ENCODE measurements around the gene DIP2C. TPM values are rescaled to one million over a fixed set of nuclear protein-coding genes. Genes with fewer than 3 reads are reported as not detected.

DIP2C gene
- total RNA-seq, 2 donors from 2014 or later, result 13.0 to 13.7 TPM

DNA sequence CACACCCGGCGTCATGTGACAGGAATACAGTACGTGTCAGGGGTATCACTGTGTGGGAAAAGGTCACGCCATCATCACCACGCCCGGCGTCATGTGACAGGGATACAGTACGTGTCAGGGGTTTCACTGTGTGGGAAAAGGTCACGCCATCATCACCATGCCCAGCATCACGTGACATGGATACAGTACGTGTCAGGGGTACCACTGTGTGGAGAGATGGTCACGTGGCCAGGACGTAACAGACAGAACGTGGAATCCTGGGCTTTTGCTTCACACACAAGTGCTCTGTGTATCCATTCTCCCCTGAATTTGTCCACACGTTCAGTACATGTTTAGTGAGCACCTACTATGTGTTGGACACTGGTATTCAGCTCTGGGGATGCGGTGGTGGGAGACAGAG lies 34.5 kb upstream of the DIP2C start:
- H3K27me3 ChIP-seq (ENCODE audit: control insufficient read depth, insufficient read depth, low read length, poor library complexity, severe bottlenecking), result no peaks in the 10 kb centered on the region
- Mint-ChIP-seq H3K4me3 (no peak overlapping the region), H3K36me3 (ENCODE audit: low read depth) (no peaks in the 10 kb centered on the region), H3K9me3 (peaks cover 24% of the 10 kb centered on the region), H3K27me3 (ENCODE audit: insufficient read depth) (no peaks in the 10 kb centered on the region), H3K4me1 (no peaks in the 10 kb centered on the region), H3K27ac (no peak overlapping the region)
- no peaks in the 10 kb centered on the region for H3K4me1 ChIP-seq (ENCODE audit: control insufficient read depth, insufficient read depth, low read length)
- no peaks in the 10 kb centered on the region for H3K36me3 ChIP-seq (ENCODE audit: control insufficient read depth, insufficient read depth, low read length)
- no peak for DNase-seq
- H3K9ac ChIP-seq (ENCODE audit: extremely low read depth, low read length, poor library complexity, severe bottlenecking), result no peak overlapping the region
- TF ChIP-seq, protein P1, sequence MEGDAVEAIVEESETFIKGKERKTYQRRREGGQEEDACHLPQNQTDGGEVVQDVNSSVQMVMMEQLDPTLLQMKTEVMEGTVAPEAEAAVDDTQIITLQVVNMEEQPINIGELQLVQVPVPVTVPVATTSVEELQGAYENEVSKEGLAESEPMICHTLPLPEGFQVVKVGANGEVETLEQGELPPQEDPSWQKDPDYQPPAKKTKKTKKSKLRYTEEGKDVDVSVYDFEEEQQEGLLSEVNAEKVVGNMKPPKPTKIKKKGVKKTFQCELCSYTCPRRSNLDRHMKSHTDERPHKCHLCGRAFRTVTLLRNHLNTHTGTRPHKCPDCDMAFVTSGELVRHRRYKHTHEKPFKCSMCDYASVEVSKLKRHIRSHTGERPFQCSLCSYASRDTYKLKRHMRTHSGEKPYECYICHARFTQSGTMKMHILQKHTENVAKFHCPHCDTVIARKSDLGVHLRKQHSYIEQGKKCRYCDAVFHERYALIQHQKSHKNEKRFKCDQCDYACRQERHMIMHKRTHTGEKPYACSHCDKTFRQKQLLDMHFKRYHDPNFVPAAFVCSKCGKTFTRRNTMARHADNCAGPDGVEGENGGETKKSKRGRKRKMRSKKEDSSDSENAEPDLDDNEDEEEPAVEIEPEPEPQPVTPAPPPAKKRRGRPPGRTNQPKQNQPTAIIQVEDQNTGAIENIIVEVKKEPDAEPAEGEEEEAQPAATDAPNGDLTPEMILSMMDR (conservative IDR thresholded peaks at IDR 0.05), result no peak
- H3K27ac ChIP-seq (ENCODE audit: low read depth, low read length), result no peak overlapping the region
- 91 to 96% methylated on average over 14 to 16 of the region's 16 CpGs for WGBS, 2 experiments (ENCODE audit: insufficient coverage in 1 of 2, insufficient read length in 1 of 2)
- no peaks in the 10 kb centered on the region for H3K9me3 ChIP-seq (ENCODE audit: control insufficient read depth, low read length)
- no peak overlapping the region for H3K4me3 ChIP-seq (ENCODE audit: low read length)

DNA sequence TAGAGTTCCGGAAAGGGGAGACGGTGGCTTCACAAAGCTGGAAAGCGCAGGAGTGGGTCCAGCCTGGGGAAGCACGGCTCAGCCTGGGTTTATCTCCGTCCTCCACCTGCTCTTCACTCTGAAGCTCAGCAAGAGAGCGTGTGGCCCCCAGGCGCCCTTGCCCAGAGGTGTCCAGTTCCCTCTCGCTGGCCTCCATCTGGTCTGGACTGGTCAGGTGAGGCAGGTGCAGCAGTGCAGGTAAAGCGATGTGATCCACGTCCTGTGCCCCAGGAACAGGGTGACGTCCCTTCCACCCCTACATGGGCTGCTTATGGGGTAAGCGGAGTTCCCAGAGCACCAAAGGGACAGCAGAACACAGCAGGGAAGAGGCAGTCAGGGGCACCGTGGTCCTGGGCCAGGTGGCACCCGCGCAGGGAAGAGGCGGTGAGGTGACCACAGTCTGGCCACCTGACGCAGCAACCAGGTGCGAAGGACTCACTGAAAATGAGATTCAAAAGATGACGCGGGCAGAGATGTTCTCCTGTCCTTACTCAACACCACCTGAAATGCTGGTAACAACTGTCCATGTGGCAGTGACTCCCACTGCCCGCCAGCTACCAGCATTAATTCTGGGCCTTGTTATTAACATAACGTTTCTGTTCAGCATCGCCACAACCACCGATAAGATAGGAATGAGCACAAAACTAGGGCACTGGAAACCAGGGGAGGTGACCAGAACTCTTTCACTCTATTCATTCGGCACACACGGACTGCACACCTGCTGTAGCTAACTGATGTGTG lies 33.0 kb upstream of the DIP2C start:
- Histone ChIP-seq H3K27me3 (ENCODE audit: control insufficient read depth, insufficient read depth, low read length, poor library complexity, severe bottlenecking) (no peaks in the 10 kb centered on the region), H3K9ac (ENCODE audit: extremely low read depth, low read length, poor library complexity, severe bottlenecking) (no peak overlapping the region), H3K36me3 (ENCODE audit: control insufficient read depth, insufficient read depth, low read length) (no peaks in the 10 kb centered on the region), H3K4me1 (ENCODE audit: control insufficient read depth, insufficient read depth, low read length) (no peaks in the 10 kb centered on the region), H3K27ac (ENCODE audit: low read depth, low read length) (no peak overlapping the region), H3K9me3 (ENCODE audit: control insufficient read depth, low read length) (no peaks in the 10 kb centered on the region), H3K4me3 (ENCODE audit: low read length) (no peak overlapping the region)
- Mint-ChIP-seq H3K36me3 (ENCODE audit: low read depth) (no peaks in the 10 kb centered on the region), H3K27me3 (ENCODE audit: insufficient read depth) (no peaks in the 10 kb centered on the region), H3K4me3 (no peak overlapping the region), H3K9me3 (peaks cover 24% of the 10 kb centered on the region), H3K27ac (no peak overlapping the region), H3K4me1 (no peaks in the 10 kb centered on the region)
- TF ChIP-seq, protein P1 (conservative IDR thresholded peaks at IDR 0.05), result no peak
- WGBS, 2 experiments (ENCODE audit: insufficient coverage in 1 of 2, insufficient read length in 1 of 2), result 87 to 91% methylated on average over 23 to 26 of the region's 26 CpGs
- DNase-seq, result no peak

GRCh38 chr10:718143-718700 lies 28.8 kb upstream of the DIP2C start:
- Histone ChIP-seq H3K27me3 (ENCODE audit: control insufficient read depth, insufficient read depth, low read length, poor library complexity, severe bottlenecking) (no peaks in the 10 kb centered on the region), H3K4me3 (ENCODE audit: low read length) (no peak overlapping the region), H3K36me3 (ENCODE audit: control insufficient read depth, insufficient read depth, low read length) (no peaks in the 10 kb centered on the region), H3K9me3 (ENCODE audit: control insufficient read depth, low read length) (peaks cover 13% of the 10 kb centered on the region), H3K4me1 (ENCODE audit: control insufficient read depth, insufficient read depth, low read length) (no peaks in the 10 kb centered on the region), H3K9ac (ENCODE audit: extremely low read depth, low read length, poor library complexity, severe bottlenecking) (no peak overlapping the region), H3K27ac (ENCODE audit: low read depth, low read length) (no peak overlapping the region)
- Mint-ChIP-seq H3K27me3 (ENCODE audit: insufficient read depth) (peaks cover 4% of the 10 kb centered on the region), H3K9me3 (peaks cover 37% of the 10 kb centered on the region), H3K27ac (no peak overlapping the region), H3K4me1 (no peaks in the 10 kb centered on the region), H3K4me3 (no peak overlapping the region), H3K36me3 (ENCODE audit: low read depth) (no peaks in the 10 kb centered on the region)
- no peak for DNase-seq
- TF ChIP-seq, protein P1 (conservative IDR thresholded peaks at IDR 0.05), result no peak
- 86 to 98% methylated on average over 3 to 6 of the region's 6 CpGs for WGBS, 2 experiments (ENCODE audit: insufficient coverage in 1 of 2, insufficient read length in 1 of 2)
